Measurements from ENCODE around the gene USP9X. TPM values are rescaled to one million over a fixed set of nuclear protein-coding genes. Genes with fewer than 3 reads are reported as not detected.

USP9X gene
- total RNA-seq, 6 experiments from 2014 or later, result 54.1 to 73.0 (median 60.9) TPM

DNA sequence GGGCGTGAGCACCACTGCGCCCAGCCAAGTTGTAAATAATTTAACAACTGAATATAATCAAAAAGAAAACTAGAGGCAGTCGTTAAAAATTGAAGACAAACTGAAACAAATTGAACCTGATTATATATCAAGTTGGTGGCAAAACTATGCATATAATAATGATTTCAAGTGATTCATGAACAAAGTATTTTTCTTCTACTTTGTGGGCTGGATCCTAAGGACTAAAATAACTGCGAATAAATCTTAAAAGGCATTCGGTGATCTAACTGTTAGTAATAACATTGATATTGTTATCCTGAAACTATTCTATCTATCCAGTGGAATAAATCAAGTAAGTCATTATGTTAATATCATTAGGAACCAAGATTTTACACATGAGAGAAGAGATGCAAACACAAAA, 21.2 kb upstream of the USP9X start:
- H3K4me3 Mint-ChIP-seq, result peak overlapping the region; percentile 71
- no peaks in the 10 kb centered on the region for H3K27me3 Mint-ChIP-seq (ENCODE audit: insufficient read depth)
- peaks cover 22% of the 10 kb centered on the region for H3K4me1 Mint-ChIP-seq (ENCODE audit: low read depth)
- no peak for TF ChIP-seq CTCF (IDR thresholded peaks at IDR 0.05)
- no peaks in the 10 kb centered on the region for H3K36me3 Mint-ChIP-seq (ENCODE audit: low read depth)
- H3K9me3 Mint-ChIP-seq, result no peaks in the 10 kb centered on the region
- peak overlapping the region; percentile 71 for H3K27ac Mint-ChIP-seq
- DNase-seq, result peak; percentile 43

DNA sequence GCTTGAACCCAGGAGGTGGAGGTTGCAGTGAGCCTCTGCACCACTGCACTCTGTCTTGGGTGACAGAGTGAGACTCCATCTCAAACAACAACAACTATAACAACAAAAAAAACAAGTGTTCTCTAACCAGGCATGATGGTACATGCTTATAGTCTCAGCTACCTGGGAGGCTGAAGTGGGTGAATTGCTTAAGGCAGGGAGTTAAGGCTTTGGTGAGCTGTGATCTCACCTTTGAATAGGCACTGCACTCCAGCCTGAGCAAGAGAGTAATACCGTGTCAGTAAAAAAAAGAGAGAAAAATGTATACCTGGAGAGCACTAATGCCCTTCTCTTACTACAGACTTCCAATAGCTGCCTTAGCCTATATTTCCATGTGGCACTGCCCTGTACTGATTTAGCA, 18.9 kb upstream of the USP9X start:
- Mint-ChIP-seq H3K27me3 (ENCODE audit: insufficient read depth) (no peaks in the 10 kb centered on the region), H3K9me3 (no peaks in the 10 kb centered on the region), H3K4me3 (no peak overlapping the region), H3K27ac (no peak overlapping the region), H3K4me1 (ENCODE audit: low read depth) (peaks cover 19% of the 10 kb centered on the region), H3K36me3 (ENCODE audit: low read depth) (no peaks in the 10 kb centered on the region)
- no peak for DNase-seq
- no peak for TF ChIP-seq CTCF (IDR thresholded peaks at IDR 0.05)

- H3K9me3 Mint-ChIP-seq, result no peaks in the 10 kb centered on the region
- TF ChIP-seq CTCF (IDR thresholded peaks at IDR 0.05), result no peak
- peaks cover 18% of the 10 kb centered on the region for H3K4me1 Mint-ChIP-seq (ENCODE audit: low read depth)
- H3K27me3 Mint-ChIP-seq (ENCODE audit: insufficient read depth), result no peaks in the 10 kb centered on the region
- DNase-seq, result no peak
- H3K4me3 Mint-ChIP-seq, result no peak overlapping the region
- H3K27ac Mint-ChIP-seq, result no peak overlapping the region
- no peaks in the 10 kb centered on the region for H3K36me3 Mint-ChIP-seq (ENCODE audit: low read depth)
Observed at GRCh38 chrX:41066969-41067368, 18.3 kb upstream of the USP9X start.

- Mint-ChIP-seq H3K9me3 (no peaks in the 10 kb centered on the region), H3K36me3 (ENCODE audit: low read depth) (no peaks in the 10 kb centered on the region)
- no peak for TF ChIP-seq CTCF (IDR thresholded peaks at IDR 0.05)
Observed at GRCh38 chrX:41067721-41068120, 17.5 kb upstream of the USP9X start.

DNA sequence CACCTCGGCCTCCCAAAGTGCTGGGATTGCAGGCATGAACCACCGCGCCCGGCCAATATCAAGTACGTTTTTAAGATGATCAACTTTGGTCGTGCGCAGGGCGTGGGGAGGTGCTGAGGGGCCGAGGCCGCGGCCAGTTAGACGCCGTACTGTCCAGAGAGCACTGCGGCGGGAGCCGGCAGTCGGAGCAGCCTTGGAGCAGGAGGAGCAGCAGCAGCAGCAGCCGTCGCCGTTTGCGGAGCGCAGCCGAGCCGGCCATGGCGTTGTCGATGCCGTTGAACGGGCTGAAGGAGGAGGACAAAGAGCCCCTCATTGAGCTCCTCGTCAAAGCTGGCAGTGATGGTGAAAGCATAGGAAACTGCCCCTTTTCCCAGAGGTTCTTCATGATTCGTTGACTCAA, 8.5 kb upstream of the USP9X start:
- Mint-ChIP-seq H3K27me3 (ENCODE audit: insufficient read depth) (no peaks in the 10 kb centered on the region; the same call in none of the 2 replicates), H3K4me1 (ENCODE audit: low read depth) (no peaks in the 10 kb centered on the region), H3K9me3 (no peaks in the 10 kb centered on the region), H3K27ac (no peak overlapping the region), H3K4me3 (no peak overlapping the region), H3K36me3 (ENCODE audit: low read depth) (no peaks in the 10 kb centered on the region)
- no peak for DNase-seq
- TF ChIP-seq CTCF (IDR thresholded peaks at IDR 0.05), result no peak

More at GRCh38 chrX:41067721-41068120, 17.5 kb upstream of the USP9X start:
- H3K4me3 Mint-ChIP-seq, result no peak overlapping the region
- DNase-seq, result no peak
- peaks cover 18% of the 10 kb centered on the region for H3K4me1 Mint-ChIP-seq (ENCODE audit: low read depth)
- no peak overlapping the region for H3K27ac Mint-ChIP-seq
- no peaks in the 10 kb centered on the region for H3K27me3 Mint-ChIP-seq (ENCODE audit: insufficient read depth)

DNA sequence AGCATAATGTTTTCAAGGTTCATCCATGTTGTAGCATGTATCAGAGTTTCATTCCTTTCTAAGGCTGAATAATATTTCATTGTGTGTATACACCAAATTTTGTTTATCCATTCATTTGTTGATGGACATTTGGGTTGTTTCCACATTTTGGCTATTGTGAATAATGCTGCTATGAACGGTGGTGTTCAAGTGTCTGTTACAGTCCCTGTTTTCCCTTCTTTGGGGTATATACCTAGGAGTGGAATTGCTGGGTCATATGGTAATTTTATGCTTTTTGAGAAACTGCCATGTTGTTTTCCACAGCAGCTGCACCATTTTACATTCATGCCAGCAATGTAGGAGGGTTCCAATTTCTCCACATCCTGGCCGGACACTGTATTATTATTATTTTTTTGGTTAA, 3.4 kb upstream of the USP9X start:
- Mint-ChIP-seq H3K27ac (no peak overlapping the region), H3K27me3 (ENCODE audit: insufficient read depth) (peaks cover 2% of the 10 kb centered on the region), H3K9me3 (no peaks in the 10 kb centered on the region), H3K4me1 (ENCODE audit: low read depth) (no peaks in the 10 kb centered on the region), H3K36me3 (ENCODE audit: low read depth) (no peaks in the 10 kb centered on the region), H3K4me3 (no peak overlapping the region)
- TF ChIP-seq CTCF (IDR thresholded peaks at IDR 0.05), result no peak
- no peak for DNase-seq
